ENCODE data around the gene G6PC1.
"Not testable (repeated sequence)": the region's sequence is repeated elsewhere in the genome, so short reads cannot be mapped to it uniquely, and the experiment has no call there.

Gene G6PC1

DNA sequence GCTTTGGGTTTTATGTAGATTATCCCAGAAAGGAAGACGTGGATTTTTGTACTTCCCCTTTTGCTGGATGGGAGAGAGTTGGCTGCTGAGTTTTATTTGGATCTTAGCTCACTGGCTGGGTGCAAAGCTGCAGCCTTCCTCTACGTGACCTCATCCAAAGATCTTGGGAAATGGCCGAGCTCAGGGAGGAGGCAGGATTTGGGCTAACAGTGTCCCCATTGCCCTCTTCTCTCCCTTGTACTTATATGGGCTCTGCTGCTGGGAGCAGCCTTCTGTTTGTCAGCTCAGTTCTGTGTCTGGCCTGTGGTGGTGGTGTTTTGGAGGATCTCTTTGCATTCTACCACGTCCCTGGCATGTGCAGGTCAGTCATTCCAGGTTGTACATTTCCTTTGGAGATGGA, 47.6 kb upstream of the G6PC1 start:
- no peak overlapping the region for H2AFZ ChIP-seq (ENCODE audit: low read depth, low read length)
- H3K4me2 ChIP-seq (ENCODE audit: low read length), result no peak overlapping the region
- no peak overlapping the region for H3K27ac ChIP-seq (ENCODE audit: low read length)
- H3K4me3 ChIP-seq (ENCODE audit: low read length), result no peak overlapping the region
- TF ChIP-seq, protein P1, sequence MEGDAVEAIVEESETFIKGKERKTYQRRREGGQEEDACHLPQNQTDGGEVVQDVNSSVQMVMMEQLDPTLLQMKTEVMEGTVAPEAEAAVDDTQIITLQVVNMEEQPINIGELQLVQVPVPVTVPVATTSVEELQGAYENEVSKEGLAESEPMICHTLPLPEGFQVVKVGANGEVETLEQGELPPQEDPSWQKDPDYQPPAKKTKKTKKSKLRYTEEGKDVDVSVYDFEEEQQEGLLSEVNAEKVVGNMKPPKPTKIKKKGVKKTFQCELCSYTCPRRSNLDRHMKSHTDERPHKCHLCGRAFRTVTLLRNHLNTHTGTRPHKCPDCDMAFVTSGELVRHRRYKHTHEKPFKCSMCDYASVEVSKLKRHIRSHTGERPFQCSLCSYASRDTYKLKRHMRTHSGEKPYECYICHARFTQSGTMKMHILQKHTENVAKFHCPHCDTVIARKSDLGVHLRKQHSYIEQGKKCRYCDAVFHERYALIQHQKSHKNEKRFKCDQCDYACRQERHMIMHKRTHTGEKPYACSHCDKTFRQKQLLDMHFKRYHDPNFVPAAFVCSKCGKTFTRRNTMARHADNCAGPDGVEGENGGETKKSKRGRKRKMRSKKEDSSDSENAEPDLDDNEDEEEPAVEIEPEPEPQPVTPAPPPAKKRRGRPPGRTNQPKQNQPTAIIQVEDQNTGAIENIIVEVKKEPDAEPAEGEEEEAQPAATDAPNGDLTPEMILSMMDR (IDR thresholded peaks at IDR 0.05; ENCODE audit: low read depth, low read length), result no peak
- H3K27me3 ChIP-seq (ENCODE audit: low read depth, low read length), result no peaks in the 10 kb centered on the region
- H3K4me1 ChIP-seq (ENCODE audit: low read length), result no peaks in the 10 kb centered on the region
- no peaks in the 10 kb centered on the region for H3K79me2 ChIP-seq (ENCODE audit: low read length)
- no peak overlapping the region for H3K9ac ChIP-seq (ENCODE audit: low read length)
- no peaks in the 10 kb centered on the region for H3K9me3 ChIP-seq (ENCODE audit: insufficient read depth, low read length)
- no peaks in the 10 kb centered on the region for H4K20me1 ChIP-seq (ENCODE audit: insufficient read depth, low read length)
- no peaks in the 10 kb centered on the region for H3K36me3 ChIP-seq (replicated peaks; ENCODE audit: low read depth, low read length)

DNA sequence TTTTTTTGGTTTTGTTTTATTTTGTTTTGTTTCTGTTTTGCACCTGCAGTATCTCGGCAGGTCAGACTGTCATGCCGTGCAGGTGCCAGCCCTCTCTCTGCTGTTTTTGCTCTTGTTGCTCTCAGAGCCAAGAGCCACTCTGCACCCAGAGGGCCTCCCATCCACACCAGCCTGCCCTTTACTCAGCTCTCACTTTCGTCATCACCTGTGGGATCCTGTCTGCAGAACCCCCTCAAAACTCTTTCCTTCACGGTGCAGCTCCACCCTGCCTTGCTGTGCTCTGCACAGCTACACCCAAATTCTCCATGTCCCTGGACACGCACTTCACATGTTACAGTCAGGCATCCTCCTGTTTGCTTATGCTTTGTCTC, 47.0 kb upstream of the G6PC1 start:
- Histone ChIP-seq H2AFZ (ENCODE audit: low read depth, low read length) (no peak overlapping the region), H3K27me3 (ENCODE audit: low read depth, low read length) (no peaks in the 10 kb centered on the region), H3K4me3 (ENCODE audit: low read length) (no peak overlapping the region), H4K20me1 (ENCODE audit: insufficient read depth, low read length) (no peaks in the 10 kb centered on the region), H3K9ac (ENCODE audit: low read length) (no peak overlapping the region), H3K27ac (ENCODE audit: low read length) (no peak overlapping the region), H3K9me3 (ENCODE audit: insufficient read depth, low read length) (no peaks in the 10 kb centered on the region), H3K4me1 (ENCODE audit: low read length) (no peaks in the 10 kb centered on the region), H3K4me2 (ENCODE audit: low read length) (no peak overlapping the region), H3K36me3 (replicated peaks; ENCODE audit: low read depth, low read length) (no peaks in the 10 kb centered on the region), H3K79me2 (ENCODE audit: low read length) (no peaks in the 10 kb centered on the region)
- TF ChIP-seq, protein P1 (IDR thresholded peaks at IDR 0.05; ENCODE audit: low read depth, low read length), result no peak
- no peak for TF ChIP-seq EZH2phosphoT487 (IDR thresholded peaks at IDR 0.05; ENCODE audit: low read depth)

- TF ChIP-seq EZH2phosphoT487 (IDR thresholded peaks at IDR 0.05; ENCODE audit: low read depth), result no peak
- TF ChIP-seq, protein P1 (IDR thresholded peaks at IDR 0.05; ENCODE audit: low read depth, low read length), result no peak
- Histone ChIP-seq H4K20me1 (ENCODE audit: insufficient read depth, low read length) (no peaks in the 10 kb centered on the region), H2AFZ (ENCODE audit: low read depth, low read length) (no peak overlapping the region), H3K27me3 (ENCODE audit: low read depth, low read length) (no peaks in the 10 kb centered on the region), H3K9me3 (ENCODE audit: insufficient read depth, low read length) (no peaks in the 10 kb centered on the region), H3K9ac (ENCODE audit: low read length) (no peak overlapping the region), H3K4me1 (ENCODE audit: low read length) (no peaks in the 10 kb centered on the region), H3K27ac (ENCODE audit: low read length) (no peak overlapping the region), H3K4me2 (ENCODE audit: low read length) (no peak overlapping the region), H3K79me2 (ENCODE audit: low read length) (no peaks in the 10 kb centered on the region), H3K36me3 (replicated peaks; ENCODE audit: low read depth, low read length) (no peaks in the 10 kb centered on the region), H3K4me3 (ENCODE audit: low read length) (no peak overlapping the region)
These were observed 46.4 kb upstream of the G6PC1 start for GRCh38 chr17:42853968-42854790.

DNA sequence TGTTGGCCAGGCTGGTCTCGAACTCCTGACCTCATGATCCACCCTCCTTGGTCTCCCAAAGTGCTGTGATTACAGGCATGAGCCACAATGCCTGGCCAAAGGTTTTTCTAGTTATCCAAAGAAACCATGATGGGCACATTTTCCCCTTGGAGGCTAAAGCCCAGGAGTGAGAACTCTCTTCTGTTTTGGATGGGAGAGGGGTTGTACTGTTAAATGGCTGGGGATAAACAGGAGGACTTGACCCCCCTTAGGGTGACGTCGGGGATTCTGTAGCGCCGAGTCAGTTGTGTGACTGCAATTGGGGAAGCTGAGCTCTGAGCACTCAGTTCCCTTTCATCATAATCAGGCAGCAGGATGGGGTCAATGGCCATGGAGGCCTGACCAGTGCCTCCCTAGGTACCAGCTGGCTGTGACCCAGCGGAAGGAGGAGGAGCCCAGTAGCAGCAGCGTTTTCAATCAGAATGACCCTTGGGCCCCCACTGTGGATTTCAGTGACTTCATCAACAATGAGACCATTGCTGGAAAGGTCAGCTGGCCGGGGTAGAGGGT, 45.5 kb upstream of the G6PC1 start:
- Histone ChIP-seq H3K79me2 (ENCODE audit: low read length) (no peaks in the 10 kb centered on the region), H2AFZ (ENCODE audit: low read depth, low read length) (no peak overlapping the region), H3K27me3 (ENCODE audit: low read depth, low read length) (no peaks in the 10 kb centered on the region), H3K4me2 (ENCODE audit: low read length) (no peak overlapping the region), H3K36me3 (replicated peaks; ENCODE audit: low read depth, low read length) (no peaks in the 10 kb centered on the region), H3K9me3 (ENCODE audit: insufficient read depth, low read length) (no peaks in the 10 kb centered on the region), H3K27ac (ENCODE audit: low read length) (no peak overlapping the region), H4K20me1 (ENCODE audit: insufficient read depth, low read length) (no peaks in the 10 kb centered on the region), H3K9ac (ENCODE audit: low read length) (no peak overlapping the region), H3K4me1 (ENCODE audit: low read length) (no peaks in the 10 kb centered on the region), H3K4me3 (ENCODE audit: low read length) (no peak overlapping the region)
- no peak for TF ChIP-seq EZH2phosphoT487 (IDR thresholded peaks at IDR 0.05; ENCODE audit: low read depth)
- TF ChIP-seq, protein P1 (IDR thresholded peaks at IDR 0.05; ENCODE audit: low read depth, low read length), result no peak

DNA sequence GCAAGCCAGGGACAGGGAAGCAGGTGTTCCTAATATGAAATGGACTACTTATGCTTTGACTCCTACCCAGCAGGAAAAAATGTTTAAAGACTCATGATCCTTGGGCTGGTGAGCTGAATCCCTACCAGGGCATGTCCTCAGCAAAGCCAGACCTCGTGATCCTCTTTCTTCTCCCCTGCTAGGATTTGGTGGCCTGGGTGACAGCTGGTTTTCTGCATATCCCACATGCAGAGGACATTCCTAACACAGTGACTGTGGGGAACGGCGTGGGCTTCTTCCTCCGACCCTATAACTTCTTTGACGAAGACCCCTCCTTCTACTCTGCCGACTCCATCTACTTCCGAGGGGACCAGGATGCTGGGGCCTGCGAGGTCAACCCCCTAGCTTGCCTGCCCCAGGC, 44.5 kb upstream of the G6PC1 start:
- not testable (repeated sequence) for H3K4me2 ChIP-seq (ENCODE audit: low read length); H3K4me1 ChIP-seq (ENCODE audit: low read length)

GRCh38 chr17:42856516-42856915, 44.1 kb upstream of the G6PC1 start:
- H3K9me3 ChIP-seq (ENCODE audit: insufficient read depth, low read length); H3K27ac ChIP-seq (ENCODE audit: low read length); H3K4me1 ChIP-seq (ENCODE audit: low read length); H3K4me3 ChIP-seq (ENCODE audit: low read length); H4K20me1 ChIP-seq (ENCODE audit: insufficient read depth, low read length); H3K9ac ChIP-seq (ENCODE audit: low read length); H3K4me2 ChIP-seq (ENCODE audit: low read length); H2AFZ ChIP-seq (ENCODE audit: low read depth, low read length); H3K27me3 ChIP-seq (ENCODE audit: low read depth, low read length); H3K36me3 ChIP-seq (replicated peaks; ENCODE audit: low read depth, low read length); H3K79me2 ChIP-seq (ENCODE audit: low read length): not testable (repeated sequence)

More for the DNA sequence above, 44.5 kb upstream of the G6PC1 start:
- not testable (repeated sequence) for H3K9ac ChIP-seq (ENCODE audit: low read length); H3K79me2 ChIP-seq (ENCODE audit: low read length); H4K20me1 ChIP-seq (ENCODE audit: insufficient read depth, low read length); H3K27ac ChIP-seq (ENCODE audit: low read length); H3K4me3 ChIP-seq (ENCODE audit: low read length); H2AFZ ChIP-seq (ENCODE audit: low read depth, low read length); H3K36me3 ChIP-seq (replicated peaks; ENCODE audit: low read depth, low read length); H3K27me3 ChIP-seq (ENCODE audit: low read depth, low read length); H3K9me3 ChIP-seq (ENCODE audit: insufficient read depth, low read length)

Data from OCI-LY3 (cell line).